HEK293 (cell line): ENCODE measurements around the gene CAP2.

Experiments
- CTCF ChIA-PET: fragments of 350-600 bp; formaldehyde crosslinking; extraction: SDS; loops from one replicate; lab custom pipeline; 2021; ENCODE audit warnings: antibody characterized with exemption; lab: Yijun Ruan, JAX
- POLR2A ChIA-PET: fragments of 300-600 bp; formaldehyde crosslinking; extraction: SDS; loops from one replicate; lab custom pipeline; 2020; ENCODE audit warnings: antibody characterized with exemption, inconsistent platforms; lab: Yijun Ruan, JAX
- H3K27ac ChIP-seq: fragments of 200-500 bp; sonication (Bioruptor generic); 2 replicates; pipeline ENCODE4 v1.5.1; 2014; ENCODE audit warnings: low read depth, low read length, control low read depth, inconsistent platforms; ENCODE audit errors: extremely low read depth
- H3K36me3 ChIP-seq, 2 experiments: fragments of 200-500 bp in 1 of 2; sonication (Bioruptor generic) in 1 of 2; 1 replicate in 1 of 2; 2 replicates in 1 of 2; pipeline ENCODE4 v1.5.1; 2014 to 2017; ENCODE audit warnings: inconsistent platforms in 2 of 2, low read length in 2 of 2; ENCODE audit not compliant: control insufficient read depth in 2 of 2, insufficient read depth in 1 of 2
- H3K4me1 ChIP-seq: fragments of 200-500 bp; sonication (Bioruptor generic); 2 replicates; pipeline ENCODE4 v1.5.1; 2014; ENCODE audit warnings: mild to moderate bottlenecking, low read length, inconsistent platforms; ENCODE audit not compliant: control insufficient read depth, insufficient read depth
- H3K4me3 ChIP-seq: 2 replicates; pipeline ENCODE4 v1.5.1; 2011; ENCODE audit warnings: low read depth, mild to moderate bottlenecking, control low read depth, low read length, moderate library complexity
- H3K9me3 ChIP-seq: fragments of 200-500 bp; sonication (Bioruptor generic); 2 replicates; pipeline ENCODE4 v1.5.1; 2014; ENCODE audit warnings: low read depth, low read length, inconsistent platforms; ENCODE audit not compliant: control insufficient read depth, insufficient read depth
- BCL11A ChIP-seq: fragments of 450-650 bp; formaldehyde crosslinking; IDR thresholded peaks from 2 replicates; pipeline ENCODE4 v1.5.1; 2016; ENCODE audit warnings: low read depth, missing biosample characterization, missing genetic modification characterization
- SP7 ChIP-seq: fragments of 450-650 bp; formaldehyde crosslinking; IDR thresholded peaks from 2 replicates; pipeline ENCODE4 v1.5.1; 2016; ENCODE audit warnings: missing biosample characterization, missing genetic modification characterization
- YY1 ChIP-seq: fragments of 450-650 bp; formaldehyde crosslinking; IDR thresholded peaks from 2 replicates; pipeline ENCODE4 v1.5.1; 2018; ENCODE audit warnings: missing biosample characterization, missing genetic modification characterization
- ZBTB17 ChIP-seq: fragments of 450-650 bp; formaldehyde crosslinking; IDR thresholded peaks from 2 replicates; pipeline ENCODE4 v1.5.1; 2016; ENCODE audit warnings: missing biosample characterization, missing genetic modification characterization
- ZFP3 ChIP-seq: fragments of 450-650 bp; formaldehyde crosslinking; IDR thresholded peaks from 2 replicates; pipeline ENCODE4 v1.5.1; 2016; ENCODE audit warnings: low read depth, missing biosample characterization, missing genetic modification characterization
- ZNF138 ChIP-seq: fragments of 450-650 bp; formaldehyde crosslinking; IDR thresholded peaks from 2 replicates; pipeline ENCODE4 v1.5.1; 2016; ENCODE audit warnings: missing biosample characterization, missing genetic modification characterization, borderline replicate concordance
- ZNF184 ChIP-seq: fragments of 450-650 bp; IDR thresholded peaks from 2 replicates; pipeline ENCODE4 v1.5.1; 2018; ENCODE audit warnings: missing biosample characterization, mild to moderate bottlenecking, missing genetic modification characterization
- ZNF423 ChIP-seq: fragments of 450-650 bp; formaldehyde crosslinking; IDR thresholded peaks from 2 replicates; pipeline ENCODE4 v1.5.1; 2016; ENCODE audit warnings: missing biosample characterization, missing genetic modification characterization
- ZNF426 ChIP-seq: fragments of 450-650 bp; formaldehyde crosslinking; IDR thresholded peaks from 2 replicates; pipeline ENCODE4 v1.5.1; 2017; ENCODE audit warnings: missing biosample characterization, missing genetic modification characterization, mild to moderate bottlenecking, inconsistent platforms, moderate library complexity
- ZNF639 ChIP-seq: fragments of 450-650 bp; formaldehyde crosslinking; IDR thresholded peaks from 2 replicates; pipeline ENCODE4 v1.5.1; 2016; ENCODE audit warnings: missing biosample characterization, missing genetic modification characterization
- ZNF654 ChIP-seq: fragments of 450-650 bp; formaldehyde crosslinking; IDR thresholded peaks from 2 replicates; pipeline ENCODE4 v1.5.1; 2016; ENCODE audit warnings: low read depth, missing biosample characterization, missing genetic modification characterization
- ZNF658 ChIP-seq: fragments of 450-650 bp; formaldehyde crosslinking; IDR thresholded peaks from 2 replicates; pipeline ENCODE4; 2016; ENCODE audit warnings: missing biosample characterization, missing genetic modification characterization
- ZNF670 ChIP-seq: fragments of 450-650 bp; formaldehyde crosslinking; IDR thresholded peaks from 2 replicates; pipeline ENCODE4 v1.5.1; 2016; ENCODE audit warnings: missing biosample characterization, missing genetic modification characterization, low read depth
- ZNF692 ChIP-seq: fragments of 450-650 bp; formaldehyde crosslinking; IDR thresholded peaks from 2 replicates; pipeline ENCODE4 v1.5.1; 2016; ENCODE audit warnings: missing biosample characterization, missing genetic modification characterization
- ZNF704 ChIP-seq: fragments of 450-650 bp; formaldehyde crosslinking; IDR thresholded peaks from 2 replicates; pipeline ENCODE4 v1.5.1; 2016; ENCODE audit warnings: missing biosample characterization, missing genetic modification characterization
- ZNF768 ChIP-seq: fragments of 450-650 bp; formaldehyde crosslinking; IDR thresholded peaks from 2 replicates; pipeline ENCODE4 v1.5.1; 2018; ENCODE audit warnings: missing biosample characterization, mild to moderate bottlenecking, missing genetic modification characterization
- ZNF785 ChIP-seq: fragments of 450-650 bp; formaldehyde crosslinking; IDR thresholded peaks from 2 replicates; pipeline ENCODE4 v1.5.1; 2016; ENCODE audit warnings: missing biosample characterization, missing genetic modification characterization
- ZNF837 ChIP-seq: fragments of 450-650 bp; formaldehyde crosslinking; IDR thresholded peaks from 2 replicates; pipeline ENCODE4 v1.5.1; 2016; ENCODE audit warnings: missing biosample characterization, missing genetic modification characterization
- ZSCAN5A ChIP-seq: fragments of 450-650 bp; formaldehyde crosslinking; IDR thresholded peaks from 2 replicates; pipeline ENCODE4 v1.5.1; 2016; ENCODE audit warnings: missing biosample characterization, missing genetic modification characterization

The CAP2 gene

GRCh38 chr6:17527076-17527475, 133.7 kb downstream of the CAP2 start:
- CTCF ChIA-PET = interaction anchor here (0.6 kb wide), 1 partner anchor 355 kb away, joined by 4 read pairs; no protein-coding TSS in a partner anchor
- POLR2A ChIA-PET = no interaction called here

GRCh38 chr6:17530321-17530835, 137.0 kb downstream of the CAP2 start:
- H3K27ac ChIP-seq = no peak overlapping the region
- no peak for TF ChIP-seq ZNF639 (tag by site-specific recombination)
- TF ChIP-seq ZNF654 (tag by site-specific recombination) = no peak
- no peak overlapping the region for H3K4me3 ChIP-seq
- ChIA-PET POLR2A (no interaction called here), CTCF (interaction anchor here (0.6 to 0.8 kb wide), 4 partner anchors 54 to 592 kb away, joined by 3 to 5 read pairs (median 4); no protein-coding TSS in a partner anchor)
- H3K4me1 ChIP-seq = no peaks in the 10 kb centered on the region
- H3K36me3 ChIP-seq = peaks cover 0 to 4% of the 10 kb centered on the region in 2 experiments; a peak in 1 of 3 replicates
- H3K9me3 ChIP-seq = no peaks in the 10 kb centered on the region

More at GRCh38 chr6:17527076-17527475, 133.7 kb downstream of the CAP2 start:
- no peak overlapping the region for H3K27ac ChIP-seq
- peaks cover 0 to 4% of the 10 kb centered on the region in 2 experiments; a peak in 1 of 3 replicates for H3K36me3 ChIP-seq
- no peaks in the 10 kb centered on the region for H3K4me1 ChIP-seq
- no peaks in the 10 kb centered on the region for H3K9me3 ChIP-seq
- TF ChIP-seq ZNF768 (tag by site-specific recombination) (no peak), ZNF423 (tag by site-specific recombination) (no peak), ZNF704 (no peak), ZNF837 (no peak), SP7 (tag by site-specific recombination) (no peak), BCL11A (tag by site-specific recombination) (no peak), ZNF658 (tag by site-specific recombination) (no peak), ZNF138 (tag by site-specific recombination) (no peak), ZNF692 (tag by site-specific recombination) (no peak), ZNF184 (tag by site-specific recombination) (no peak), ZBTB17 (tag by site-specific recombination) (no peak), ZNF426 (tag by site-specific recombination) (no peak), ZFP3 (tag by site-specific recombination) (no peak), ZNF785 (no peak), ZNF670 (tag by site-specific recombination) (no peak), YY1 (tag by site-specific recombination) (no peak), ZNF639 (tag by site-specific recombination) (no peak), ZSCAN5A (no peak)
- no peak overlapping the region for H3K4me3 ChIP-seq
